HepG2 (cell line): ENCODE measurements around the gene WFDC11. TPM values are rescaled to one million over a fixed set of nuclear protein-coding genes. Genes with fewer than 3 reads are reported as not detected.

ENCODE experiments used
- CBFB ChIP-seq: sonication (generic); formaldehyde crosslinking; IDR thresholded peaks from 2 replicates; pipeline ENCODE4 v1.4.0; 2020; ENCODE audit warnings: missing genetic modification reagents
- CHD2 ChIP-seq: IDR thresholded peaks from 2 replicates; pipeline ENCODE4 v1.6.1; 2011; ENCODE audit warnings: low read depth, low read length, improper control_type of control experiment
- CREM ChIP-seq, 2 experiments: sonication (generic) in 1 of 2; formaldehyde crosslinking in 1 of 2; IDR thresholded peaks; 2 replicates each; pipeline versions ENCODE4 v1.4.0 to v1.6.1; 2016 to 2020; ENCODE audit warnings: antibody characterized with exemption in 1 of 2, mild to moderate bottlenecking in 1 of 2, missing genetic modification reagents in 1 of 2
- ERF ChIP-seq: IDR thresholded peaks from 2 replicates; pipeline ENCODE4 v1.6.1; 2018; ENCODE audit warnings: missing biosample characterization, missing genetic modification reagents
- FOXP1 ChIP-seq, 2 experiments: fragments of 450-650 bp in 1 of 2; IDR thresholded peaks; 2 replicates each; pipeline ENCODE4 v1.6.1; 2017 to 2018; ENCODE audit warnings: antibody characterized with exemption in 1 of 2
- GTF3A ChIP-seq: sonication (generic); formaldehyde crosslinking; conservative IDR thresholded peaks from 2 replicates; pipeline ENCODE4 v1.4.0; 2020; ENCODE audit warnings: mild to moderate bottlenecking, missing genetic modification reagents
- HDAC1 ChIP-seq: sonication (generic); formaldehyde crosslinking; IDR thresholded peaks from 2 replicates; pipeline ENCODE4 v1.5.1; 2020; ENCODE audit warnings: mild to moderate bottlenecking, missing genetic modification reagents
- HOXA7 ChIP-seq: sonication (generic); formaldehyde crosslinking; IDR thresholded peaks from 2 replicates; pipeline ENCODE4 v1.8.1; 2022; ENCODE audit warnings: mild to moderate bottlenecking, missing genetic modification reagents, moderate library complexity
- MTERF4 ChIP-seq: sonication (generic); formaldehyde crosslinking; IDR thresholded peaks from 2 replicates; pipeline ENCODE4 v1.8.0; 2023; ENCODE audit warnings: mild to moderate bottlenecking, missing genetic modification reagents
- MTF2 ChIP-seq: sonication (generic); formaldehyde crosslinking; IDR thresholded peaks from 2 replicates; pipeline ENCODE4 v1.5.0; 2020; ENCODE audit warnings: missing genetic modification reagents, borderline replicate concordance
- NBN ChIP-seq: fragments of 450-650 bp; conservative IDR thresholded peaks from 2 replicates; pipeline ENCODE4 v1.6.1; 2017
- NFAT5 ChIP-seq: sonication (generic); formaldehyde crosslinking; IDR thresholded peaks from 2 replicates; pipeline ENCODE4 v1.4.0; 2020; ENCODE audit warnings: missing genetic modification reagents
- NFRKB ChIP-seq: fragments of 450-650 bp; IDR thresholded peaks from 2 replicates; pipeline ENCODE4 v1.6.1; 2017
- SP140L ChIP-seq: sonication (generic); formaldehyde crosslinking; IDR thresholded peaks from 2 replicates; pipeline ENCODE4 v1.4.0; 2020; ENCODE audit warnings: missing genetic modification reagents, borderline replicate concordance
- TBX3 ChIP-seq: fragments of 450-650 bp; IDR thresholded peaks from 2 replicates; pipeline ENCODE4 v1.6.1; 2017; ENCODE audit warnings: antibody characterized with exemption, mild to moderate bottlenecking, inconsistent platforms, borderline replicate concordance
- ZBTB3 ChIP-seq: sonication (generic); formaldehyde crosslinking; IDR thresholded peaks from 2 replicates; pipeline ENCODE4 v1.4.0; 2020; ENCODE audit warnings: low read depth, mild to moderate bottlenecking, moderate library complexity, missing genetic modification reagents, borderline replicate concordance
- ZMYM2 ChIP-seq: sonication (generic); formaldehyde crosslinking; IDR thresholded peaks from 2 replicates; pipeline ENCODE4 v1.8.0; 2022; ENCODE audit warnings: mild to moderate bottlenecking, missing genetic modification reagents
- ZNF235 ChIP-seq: sonication (generic); formaldehyde crosslinking; IDR thresholded peaks from 2 replicates; pipeline ENCODE4 v1.8.1; 2023; ENCODE audit warnings: mild to moderate bottlenecking, missing genetic modification reagents, borderline replicate concordance
- ZNF260 ChIP-seq: sonication (generic); formaldehyde crosslinking; IDR thresholded peaks from 2 replicates; pipeline ENCODE4 v1.4.0; 2020; ENCODE audit warnings: missing genetic modification reagents, low read depth, mild to moderate bottlenecking, borderline replicate concordance
- ZNF382 ChIP-seq: sonication (generic); formaldehyde crosslinking; IDR thresholded peaks from 2 replicates; pipeline ENCODE4 v1.5.0; 2020; ENCODE audit warnings: missing genetic modification reagents, mild to moderate bottlenecking, borderline replicate concordance
- ZNF431 ChIP-seq: sonication (generic); formaldehyde crosslinking; IDR thresholded peaks from 2 replicates; pipeline ENCODE4 v1.9.0; 2022; ENCODE audit warnings: missing genetic modification reagents, low read depth, mild to moderate bottlenecking, borderline replicate concordance
- ZNF44 ChIP-seq: sonication (generic); formaldehyde crosslinking; IDR thresholded peaks from 2 replicates; pipeline ENCODE4 v1.5.1; 2020; ENCODE audit warnings: mild to moderate bottlenecking, missing genetic modification reagents
- ZNF766 ChIP-seq: sonication (generic); formaldehyde crosslinking; IDR thresholded peaks from 2 replicates; pipeline ENCODE4 v1.5.0; 2020; ENCODE audit warnings: missing genetic modification reagents, borderline replicate concordance
- ZNF784 ChIP-seq: sonication (generic); formaldehyde crosslinking; IDR thresholded peaks from 2 replicates; pipeline ENCODE4 v1.5.1; 2020; ENCODE audit warnings: missing genetic modification reagents, mild to moderate bottlenecking, borderline replicate concordance
- ZNF883 ChIP-seq: sonication (generic); formaldehyde crosslinking; IDR thresholded peaks from 2 replicates; pipeline ENCODE4 v1.5.1; 2020; ENCODE audit warnings: mild to moderate bottlenecking, missing genetic modification reagents; ENCODE audit errors: not compliant biosample characterization
- polyA plus RNA-seq, 8 experiments: library from polyadenylated mRNA; depleted of rRNA in 3 of 8; stranded (reverse) in 7 of 8; unstranded in 1 of 8; fragments of >200 nt; fragmentation: Illumina TruSeq in 4 of 8; extraction: Trizol in 4 of 8; gene quantifications; 2 replicates each; pipeline versions ENCODE4 v1.2.1 to v1.2.3, GENCODE V29; 2011 to 2016; ENCODE audit warnings: low read depth in 4 of 8, missing spikeins in 1 of 8, mixed read lengths in 1 of 8; ENCODE audit not compliant: insufficient read depth in 1 of 8
- total RNA-seq, 5 experiments: library from RNA; depleted of rRNA; stranded (reverse); fragments of >200 nt; fragmentation: Illumina TruSeq; extraction: Trizol; gene quantifications; 2 replicates each; pipeline ENCODE4 v1.2.3, GENCODE V29; 2016; ENCODE audit warnings: low read depth in 1 of 5

The WFDC11 gene
- total and polyA plus RNA-seq, 2 of the 13 experiments (the other 11 are each of a cell fraction or from before 2014, with no cell fraction given): not detected

- TF ChIP-seq ERF (CRISPR knock-in tag) (0 out of 2 replicates have a peak, but pooled peaks have one; percentile 31), ZBTB3 (no peak), CREM (IDR thresholded peaks at IDR 0.05) (0 out of 2 replicates have a peak, but pooled peaks have one; percentile 31), CREM (CRISPR knock-in tag; IDR thresholded peaks at IDR 0.05) (no peak), NBN (no peak), ZNF883 (CRISPR knock-in tag) (no peak), ZNF766 (CRISPR knock-in tag) (no peak), NFRKB (no peak), ZNF235 (CRISPR knock-in tag) (no peak), ZNF431 (CRISPR knock-in tag) (no peak), GTF3A (CRISPR knock-in tag) (no peak), MTERF4 (CRISPR knock-in tag) (no peak), SP140L (CRISPR knock-in tag) (no peak), FOXP1 (IDR thresholded peaks at IDR 0.05) (no peak), FOXP1 (CRISPR knock-in tag; IDR thresholded peaks at IDR 0.05) (peak; percentile 73), MTF2 (CRISPR knock-in tag) (no peak), ZNF44 (CRISPR knock-in tag) (no peak), ZNF260 (CRISPR knock-in tag) (no peak), HOXA7 (CRISPR knock-in tag) (no peak), TBX3 (peak; percentile 53; the same call in 1 of the 2 replicates), CHD2 (no peak), ZNF382 (no peak), NFAT5 (CRISPR knock-in tag) (no peak), CBFB (no peak), ZMYM2 (no peak), HDAC1 (CRISPR knock-in tag) (no peak), ZNF784 (CRISPR knock-in tag) (no peak)
Measured at GRCh38 chr20:45621593-45621992, 48.4 kb downstream of the WFDC11 start (continued).
